ENCODE data around the gene ALKBH4.

ALKBH4 gene

DNA sequence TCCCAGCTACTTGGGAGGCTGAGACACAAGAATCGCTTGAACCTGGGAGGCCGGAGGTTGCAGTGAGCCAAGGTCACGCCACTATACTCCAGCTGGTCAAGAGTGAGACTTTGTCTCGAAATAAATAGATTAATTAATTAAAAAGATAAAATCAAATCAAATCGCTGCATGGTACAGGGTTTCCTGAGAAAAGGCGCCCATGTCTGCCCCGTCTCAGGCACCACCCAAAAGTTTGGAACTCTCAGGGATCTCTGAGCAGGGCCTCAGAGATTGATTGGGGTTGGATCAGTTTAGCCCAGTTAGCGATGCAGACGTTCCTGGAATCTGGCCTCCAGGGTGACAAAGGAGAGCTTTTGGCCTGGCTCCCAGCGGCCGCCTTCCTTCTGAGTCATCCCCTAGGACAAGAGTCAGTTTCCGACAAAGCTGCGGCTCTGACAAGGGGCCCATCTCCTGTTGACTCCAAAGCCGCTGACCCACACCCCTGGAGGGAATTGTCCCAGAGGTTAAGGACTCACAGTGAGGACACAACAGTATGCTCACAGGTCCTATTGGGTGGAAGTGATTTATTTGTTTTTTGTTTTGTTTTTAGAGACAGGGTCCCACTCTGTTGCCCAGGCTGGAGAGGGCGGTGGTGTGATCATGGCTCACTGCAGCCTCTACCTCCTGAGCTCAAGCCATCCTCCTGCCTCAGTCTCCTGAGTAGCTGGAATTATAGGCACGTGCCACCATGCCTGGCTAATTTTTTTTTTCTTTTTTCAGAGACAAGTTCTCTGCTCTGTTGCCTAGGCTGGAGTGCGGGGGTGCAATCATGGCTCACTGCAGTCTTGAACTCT, 24.5 kb downstream of the ALKBH4 start:
- H3K27me3 ChIP-seq (ENCODE audit: control insufficient read depth, insufficient read depth, low read length, poor library complexity, severe bottlenecking): no peaks in the 10 kb centered on the region
- H3K4me1 ChIP-seq (ENCODE audit: control insufficient read depth, insufficient read depth, low read length): no peaks in the 10 kb centered on the region
- H3K9me3 ChIP-seq (ENCODE audit: control insufficient read depth, low read length): no peaks in the 10 kb centered on the region
- WGBS, 2 experiments: 71 to 73% methylated on average over 17 of the region's 17 CpGs
- H3K4me3 ChIP-seq (ENCODE audit: insufficient read depth, low read depth, low read length): no peak overlapping the region
- peak overlapping the region; percentile 71 for H3K27ac ChIP-seq (ENCODE audit: insufficient read depth, low read depth, low read length, poor library complexity, severe bottlenecking)
- H3K36me3 ChIP-seq (ENCODE audit: control insufficient read depth, insufficient read depth, low read length): peaks cover 4% of the 10 kb centered on the region

- Histone ChIP-seq H3K4me1 (ENCODE audit: control insufficient read depth, insufficient read depth, low read length) (peaks cover 10% of the 10 kb centered on the region), H3K27ac (ENCODE audit: insufficient read depth, low read depth, low read length, poor library complexity, severe bottlenecking) (no peak overlapping the region), H3K36me3 (ENCODE audit: control insufficient read depth, insufficient read depth, low read length) (peaks cover 4% of the 10 kb centered on the region), H3K27me3 (ENCODE audit: control insufficient read depth, insufficient read depth, low read length, poor library complexity, severe bottlenecking) (no peaks in the 10 kb centered on the region), H3K9me3 (ENCODE audit: control insufficient read depth, low read length) (no peaks in the 10 kb centered on the region), H3K4me3 (ENCODE audit: insufficient read depth, low read depth, low read length) (no peak overlapping the region)
- WGBS, 2 experiments: 95% methylated on average over 10 of the region's 10 CpGs
Measured at GRCh38 chr7:102436118-102436517, 28.5 kb downstream of the ALKBH4 start.

- H3K4me3 ChIP-seq (ENCODE audit: insufficient read depth, low read depth, low read length): peak overlapping the region; percentile 89
- no peaks in the 10 kb centered on the region for H3K9me3 ChIP-seq (ENCODE audit: control insufficient read depth, low read length)
- H3K27me3 ChIP-seq (ENCODE audit: control insufficient read depth, insufficient read depth, low read length, poor library complexity, severe bottlenecking): no peaks in the 10 kb centered on the region
- peaks cover 4% of the 10 kb centered on the region for H3K36me3 ChIP-seq (ENCODE audit: control insufficient read depth, insufficient read depth, low read length)
- peaks cover 10% of the 10 kb centered on the region for H3K4me1 ChIP-seq (ENCODE audit: control insufficient read depth, insufficient read depth, low read length)
- no peak overlapping the region for H3K27ac ChIP-seq (ENCODE audit: insufficient read depth, low read depth, low read length, poor library complexity, severe bottlenecking)
- WGBS, 2 experiments: 49 to 53% methylated on average over 9 of the region's 9 CpGs
Measured at GRCh38 chr7:102434039-102434486, 30.6 kb downstream of the ALKBH4 start.

DNA sequence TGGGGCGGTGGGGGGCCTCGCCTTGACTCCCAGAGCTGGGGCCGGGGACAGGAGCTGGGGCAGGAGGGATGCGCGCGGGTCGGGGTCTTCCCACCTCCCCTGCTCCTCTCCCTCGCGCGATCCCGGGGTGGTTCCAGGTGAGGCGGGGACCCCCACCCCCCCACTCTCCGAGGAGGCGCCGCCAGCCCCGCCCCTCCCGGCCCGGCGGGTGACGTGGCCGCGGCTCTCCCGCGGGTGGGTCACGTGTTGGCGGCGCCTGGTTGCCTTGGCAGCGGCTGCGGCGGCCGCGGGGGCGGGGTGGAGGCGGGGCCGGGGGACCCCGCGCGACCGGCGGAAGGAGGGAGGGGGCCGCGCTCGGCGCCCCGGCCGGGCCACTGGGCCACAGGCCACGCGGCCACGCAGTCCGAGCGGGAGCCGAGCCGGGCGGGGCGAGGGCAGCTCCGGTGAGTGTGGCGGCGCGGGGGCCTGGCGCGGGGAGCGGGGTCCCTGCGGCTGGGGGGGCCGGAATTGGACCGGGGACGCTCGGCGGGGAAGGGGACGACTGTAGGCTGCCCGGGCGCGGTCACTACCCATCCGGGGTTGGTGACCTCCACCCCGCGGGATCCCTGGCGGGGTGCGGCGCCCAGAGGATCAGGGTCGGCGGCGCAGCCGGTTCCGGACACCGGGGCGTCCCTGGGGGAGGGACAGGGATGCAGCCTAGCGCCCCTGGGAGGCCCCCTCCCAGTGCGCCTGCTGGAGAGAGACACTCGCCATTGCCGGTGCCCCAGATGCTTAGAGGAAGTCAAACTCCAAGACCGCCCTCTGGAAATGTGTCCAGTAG, 31.2 kb downstream of the ALKBH4 start, which contains the start of gene ORAI2:
TSS of gene ORAI2 (plus strand) at position 357 of the 820 bp plus-strand sequence. CDS start 5,382 bp downstream, outside the sequence.
- Histone ChIP-seq H3K27me3 (ENCODE audit: control insufficient read depth, insufficient read depth, low read length, poor library complexity, severe bottlenecking) (no peaks in the 10 kb centered on the region), H3K9me3 (ENCODE audit: control insufficient read depth, low read length) (no peaks in the 10 kb centered on the region), H3K4me1 (ENCODE audit: control insufficient read depth, insufficient read depth, low read length) (peaks cover 10% of the 10 kb centered on the region), H3K36me3 (ENCODE audit: control insufficient read depth, insufficient read depth, low read length) (no peaks in the 10 kb centered on the region), H3K27ac (ENCODE audit: insufficient read depth, low read depth, low read length, poor library complexity, severe bottlenecking) (no peak within 1 kb of the TSS), H3K4me3 (ENCODE audit: insufficient read depth, low read depth, low read length) (peak within 1 kb of the TSS; percentile 89)
- WGBS, 2 experiments: 1% methylated on average over 90 of the region's 90 CpGs

DNA sequence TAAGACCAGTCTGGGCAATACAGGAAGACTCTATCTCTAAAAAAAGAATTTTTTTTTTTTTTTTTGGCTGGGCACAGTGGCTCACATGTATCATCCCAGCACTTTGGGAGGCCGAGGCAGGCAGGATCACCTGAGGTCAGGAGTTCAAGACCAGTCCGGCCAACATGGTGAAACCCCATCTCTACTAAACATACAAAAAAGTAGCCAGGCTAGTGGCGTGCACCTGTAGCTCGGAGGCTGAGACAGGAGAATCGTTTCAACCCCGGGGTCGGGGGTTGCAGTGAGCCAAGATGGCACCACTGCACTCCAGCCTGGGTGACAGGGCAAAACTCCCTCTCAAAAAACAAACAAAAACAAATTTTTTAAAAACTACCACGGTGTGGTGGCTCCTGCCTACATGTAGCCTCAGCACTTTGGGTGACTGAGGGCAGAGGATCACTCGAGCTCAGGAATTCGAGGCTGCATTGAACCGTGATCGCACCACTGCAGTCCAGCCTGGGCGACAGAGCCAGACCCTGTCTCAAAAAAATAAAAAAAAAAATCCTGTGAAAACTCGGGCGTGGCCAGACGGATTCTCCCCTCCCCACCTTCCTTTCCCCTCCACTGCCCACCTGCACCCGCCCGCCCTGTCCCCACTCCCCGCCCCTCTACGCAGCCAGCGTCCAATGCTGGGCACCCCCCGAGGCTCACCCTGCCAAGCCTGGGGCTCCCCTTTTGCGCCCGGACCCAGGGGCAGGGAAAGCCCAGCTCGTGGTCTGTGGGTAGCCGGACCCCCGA, 32.0 kb downstream of the ALKBH4 start:
- Histone ChIP-seq H3K36me3 (ENCODE audit: control insufficient read depth, insufficient read depth, low read length) (no peaks in the 10 kb centered on the region), H3K27me3 (ENCODE audit: control insufficient read depth, insufficient read depth, low read length, poor library complexity, severe bottlenecking) (no peaks in the 10 kb centered on the region), H3K9me3 (ENCODE audit: control insufficient read depth, low read length) (no peaks in the 10 kb centered on the region), H3K27ac (ENCODE audit: insufficient read depth, low read depth, low read length, poor library complexity, severe bottlenecking) (no peak overlapping the region), H3K4me3 (ENCODE audit: insufficient read depth, low read depth, low read length) (peak overlapping the region; percentile 89), H3K4me1 (ENCODE audit: control insufficient read depth, insufficient read depth, low read length) (peaks cover 10% of the 10 kb centered on the region)
- 30 to 32% methylated on average over 27 of the region's 27 CpGs for WGBS, 2 experiments

GRCh38 chr7:102431617-102432298, 32.9 kb downstream of the ALKBH4 start:
- Histone ChIP-seq H3K27me3 (ENCODE audit: control insufficient read depth, insufficient read depth, low read length, poor library complexity, severe bottlenecking) (no peaks in the 10 kb centered on the region), H3K27ac (ENCODE audit: insufficient read depth, low read depth, low read length, poor library complexity, severe bottlenecking) (no peak overlapping the region), H3K9me3 (ENCODE audit: control insufficient read depth, low read length) (no peaks in the 10 kb centered on the region), H3K4me1 (ENCODE audit: control insufficient read depth, insufficient read depth, low read length) (peaks cover 10% of the 10 kb centered on the region), H3K4me3 (ENCODE audit: insufficient read depth, low read depth, low read length) (no peak overlapping the region), H3K36me3 (ENCODE audit: control insufficient read depth, insufficient read depth, low read length) (peaks cover 4% of the 10 kb centered on the region)
- WGBS, 2 experiments: 60 to 67% methylated on average over 17 of the region's 17 CpGs

DNA sequence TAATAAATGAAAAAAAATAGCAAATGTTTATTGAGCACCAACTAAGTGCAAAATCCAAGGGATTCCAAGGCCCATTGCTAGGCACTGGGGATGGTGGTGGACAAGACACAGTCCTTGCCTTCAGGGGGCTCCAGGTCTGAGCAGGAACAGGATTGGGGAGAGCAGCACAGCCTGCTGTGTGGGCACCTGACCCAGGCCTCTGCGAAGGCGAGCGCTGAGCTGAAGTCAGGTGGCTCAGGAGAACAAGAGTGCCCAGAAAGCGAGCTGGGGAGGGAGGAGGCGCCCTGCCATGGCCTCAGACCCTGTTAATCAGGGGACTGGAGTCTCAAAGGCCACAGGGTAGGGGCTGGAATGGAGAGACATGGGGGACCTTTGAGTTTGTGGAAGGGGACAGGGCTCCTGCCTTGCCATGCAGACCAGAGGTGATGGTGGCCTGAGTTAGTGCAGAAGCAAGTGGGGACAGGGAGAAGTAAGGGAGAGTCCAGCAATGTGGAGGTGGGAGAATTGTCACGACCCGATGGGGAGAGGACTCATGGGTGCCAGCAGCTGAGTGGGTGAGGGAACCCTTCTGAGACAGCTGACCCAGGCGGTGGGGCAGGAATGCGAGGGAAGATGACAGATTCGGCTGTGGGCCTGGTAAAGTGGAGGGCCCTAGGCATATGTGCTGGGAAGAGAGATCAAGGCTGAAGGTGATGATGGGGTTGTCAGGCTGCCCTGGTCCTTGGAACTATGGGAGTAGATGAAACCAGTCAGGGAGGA, 35.3 kb downstream of the ALKBH4 start:
- H3K27ac ChIP-seq (ENCODE audit: insufficient read depth, low read depth, low read length, poor library complexity, severe bottlenecking): no peak overlapping the region
- H3K27me3 ChIP-seq (ENCODE audit: control insufficient read depth, insufficient read depth, low read length, poor library complexity, severe bottlenecking): no peaks in the 10 kb centered on the region
- peaks cover 7% of the 10 kb centered on the region for H3K4me1 ChIP-seq (ENCODE audit: control insufficient read depth, insufficient read depth, low read length)
- H3K9me3 ChIP-seq (ENCODE audit: control insufficient read depth, low read length): no peaks in the 10 kb centered on the region
- H3K36me3 ChIP-seq (ENCODE audit: control insufficient read depth, insufficient read depth, low read length): peaks cover 17% of the 10 kb centered on the region
- WGBS, 2 experiments: 92 to 93% methylated on average over 10 of the region's 10 CpGs
- H3K4me3 ChIP-seq (ENCODE audit: insufficient read depth, low read depth, low read length): no peak overlapping the region

- H3K4me3 ChIP-seq (ENCODE audit: insufficient read depth, low read depth, low read length): no peak overlapping the region
Measured at GRCh38 chr7:102427019-102427405, 37.7 kb downstream of the ALKBH4 start.

More at GRCh38 chr7:102427019-102427405, 37.7 kb downstream of the ALKBH4 start:
- H3K27me3 ChIP-seq (ENCODE audit: control insufficient read depth, insufficient read depth, low read length, poor library complexity, severe bottlenecking): no peaks in the 10 kb centered on the region
- no peaks in the 10 kb centered on the region for H3K9me3 ChIP-seq (ENCODE audit: control insufficient read depth, low read length)
- H3K27ac ChIP-seq (ENCODE audit: insufficient read depth, low read depth, low read length, poor library complexity, severe bottlenecking): no peak overlapping the region
- H3K4me1 ChIP-seq (ENCODE audit: control insufficient read depth, insufficient read depth, low read length): peaks cover 10% of the 10 kb centered on the region
- WGBS, 2 experiments: 94 to 95% methylated on average over 4 to 5 of the region's 5 CpGs
- H3K36me3 ChIP-seq (ENCODE audit: control insufficient read depth, insufficient read depth, low read length): peaks cover 17% of the 10 kb centered on the region
